NCI-H2196 treated with DMSO at 0.1 percent for 48 hours (cell line): ENCODE measurements around the gene TCP1.
A peak's percentile ranks its signal among the peaks of the same experiment; 100 is the strongest.
"Not testable (repeated sequence)": the region's sequence is repeated elsewhere in the genome, so short reads cannot be mapped to it uniquely, and the experiment has no call there.

Experiments
- DNase-seq: peaks from one replicate; lab custom pipeline; 2025; ENCODE audit not compliant: unreplicated experiment; lab: John Stamatoyannopoulos, UW

The TCP1 gene

GRCh38 chr6:159789377-159790148 is at the start of gene TCP1:
TCP1 (minus strand) TSS chr6:159789602; CDS start chr6:159789468, 134 bp downstream.
- DNase-seq = peak; percentile 86

GRCh38 chr6:159838020-159838744 is 48.8 kb upstream of the TCP1 start:
- DNase-seq = no peak

GRCh38 chr6:159837511-159837910 is 48.1 kb upstream of the TCP1 start:
- DNase-seq = no peak

- no peak for DNase-seq
These were observed 47.5 kb upstream of the TCP1 start for GRCh38 chr6:159836718-159837490.

GRCh38 chr6:159833997-159834603 is 44.7 kb upstream of the TCP1 start:
- no peak for DNase-seq

- no peak for DNase-seq
These were observed 44.2 kb upstream of the TCP1 start for GRCh38 chr6:159833556-159833955.

- no peak for DNase-seq
These were observed 43.5 kb upstream of the TCP1 start for GRCh38 chr6:159832946-159833345.

GRCh38 chr6:159831373-159831679 is 41.9 kb upstream of the TCP1 start:
- peak; percentile 10 for DNase-seq

GRCh38 chr6:159830501-159831372 is 41.3 kb upstream of the TCP1 start:
- DNase-seq = no peak

GRCh38 chr6:159829526-159829925 is 40.1 kb upstream of the TCP1 start:
- DNase-seq = no peak

- DNase-seq = no peak
These were observed 38.7 kb upstream of the TCP1 start for GRCh38 chr6:159828074-159828473.

- DNase-seq = no peak
These were observed 37.7 kb upstream of the TCP1 start for GRCh38 chr6:159826968-159827647.

GRCh38 chr6:159826004-159826403 is 36.6 kb upstream of the TCP1 start:
- no peak for DNase-seq

- DNase-seq = not testable (repeated sequence)
These were observed 35.3 kb upstream of the TCP1 start for GRCh38 chr6:159824690-159825089.

- no peak for DNase-seq
These were observed 34.6 kb upstream of the TCP1 start for GRCh38 chr6:159823953-159824352.

- no peak for DNase-seq
These were observed 32.3 kb upstream of the TCP1 start for GRCh38 chr6:159821726-159822125.

- no peak for DNase-seq
These were observed 31.7 kb upstream of the TCP1 start for GRCh38 chr6:159821122-159821521.

GRCh38 chr6:159819932-159820640 is 30.7 kb upstream of the TCP1 start:
- no peak for DNase-seq

- no peak for DNase-seq
These were observed 29.7 kb upstream of the TCP1 start for GRCh38 chr6:159819098-159819497.
